CD4-positive, alpha-beta T cell (primary cell): Measurements from ENCODE around the gene SH3RF1. TPM values are rescaled to one million over a fixed set of nuclear protein-coding genes. Genes with fewer than 3 reads are reported as not detected.

Experiments
- ATAC-seq: fragments of 200-7000 bp; cut with Tn5 transposase; one replicate; pipeline ENCODE4 v1.10.0; 2022; ENCODE audit warnings: mild to moderate bottlenecking; ENCODE audit not compliant: poor library complexity
- CTCF ChIA-PET: fragments of 350-600 bp; sonication (Branson Sonifier 250); formaldehyde crosslinking; loops from one replicate; lab custom pipeline; 2021; ENCODE audit warnings: antibody characterized with exemption, inconsistent platforms; lab: Charles Lee
- POLR2A ChIA-PET: fragments of 350-600 bp; sonication (Branson Sonifier 250); formaldehyde crosslinking; loops from one replicate; lab custom pipeline; 2021; ENCODE audit warnings: antibody characterized with exemption, inconsistent platforms; lab: Charles Lee
- DNase-seq, 14 experiments: peaks; one replicate each; pipeline ENCODE4 v3.0.0-alpha.2; 2013 to 2020; ENCODE audit warnings: mixed read lengths in 2 of 14
- H3K27ac ChIP-seq, 2 donors: one replicate each; pipeline versions ENCODE4 v1.5.1 to v1.7.0; 2013; ENCODE audit warnings: low read length in 2 of 2, low read depth in 1 of 2, mild to moderate bottlenecking in 1 of 2
- H3K27me3 ChIP-seq, 2 experiments: 1 replicate in 1 of 2; 2 replicates in 1 of 2; pipeline versions ENCODE4 v1.6.1 to v1.7.0; 2013; ENCODE audit warnings: low read length in 2 of 2, control low read depth in 1 of 2, mild to moderate bottlenecking in 1 of 2, moderate library complexity in 1 of 2; ENCODE audit not compliant: insufficient read depth in 2 of 2, control insufficient read depth in 1 of 2
- H3K36me3 ChIP-seq: one replicate; pipeline ENCODE4 v1.6.1; 2013; ENCODE audit warnings: low read length, control low read depth; ENCODE audit not compliant: insufficient read depth
- H3K4me1 ChIP-seq: one replicate; pipeline ENCODE4 v1.6.1; 2013; ENCODE audit warnings: low read length, control low read depth; ENCODE audit not compliant: insufficient read depth
- H3K4me3 ChIP-seq: one replicate; pipeline ENCODE4 v1.5.1; 2013; ENCODE audit warnings: mild to moderate bottlenecking, low read length, moderate library complexity
- H3K9me3 ChIP-seq, 2 experiments: 1 replicate in 1 of 2; 2 replicates in 1 of 2; pipeline versions ENCODE4 v1.6.1 to v1.7.0; 2013; ENCODE audit warnings: low read length in 2 of 2, mild to moderate bottlenecking in 2 of 2, control low read depth in 1 of 2, moderate library complexity in 1 of 2; ENCODE audit not compliant: control insufficient read depth in 1 of 2, insufficient read depth in 1 of 2
- H3K27ac Mint-ChIP-seq: one replicate; pipeline ENCODE4 v1.8.0; 2020; ENCODE audit warnings: mixed read lengths
- H3K27me3 Mint-ChIP-seq: one replicate; pipeline ENCODE4 v1.8.0; 2021; ENCODE audit warnings: mixed read lengths
- H3K36me3 Mint-ChIP-seq: one replicate; pipeline ENCODE4 v1.8.0; 2021; ENCODE audit warnings: low read depth, mixed read lengths
- H3K4me1 Mint-ChIP-seq: one replicate; pipeline ENCODE4 v1.8.0; 2021; ENCODE audit warnings: low read depth, mixed read lengths
- H3K4me3 Mint-ChIP-seq: one replicate; pipeline ENCODE4 v1.8.0; 2020; ENCODE audit warnings: mild to moderate bottlenecking, mixed read lengths
- H3K9me3 Mint-ChIP-seq: one replicate; pipeline ENCODE4 v1.8.0; 2020; ENCODE audit warnings: mixed read lengths
- CTCF ChIP-seq: fragments of 200-600 bp; IDR thresholded peaks from one replicate; pipeline ENCODE4 v1.8.0; 2022; ENCODE audit warnings: antibody characterized with exemption, mild to moderate bottlenecking
- intact Hi-C, 2 experiments: fragments of 100-400 bp; cut with DNase I in 1 of 2; cut with micrococcal nuclease in 1 of 2; formaldehyde crosslinking; loops; one replicate each; pipeline versions ENCODE4 v1.15.1 to v1.9.0; 2023 to 2025; cut with DNase I, micrococcal nuclease
- total RNA-seq, 174 experiments: library from RNA in 2 of 174; stranded (reverse) in 2 of 174; gene quantifications; one replicate each; pipeline ENCODE4 v1.2.3 and lab custom pipeline; 2021 to 2026

SH3RF1 gene
- total RNA-seq, 2 experiments from 2014 or later: 0.25 TPM; not detected in 1

GRCh38 chr4:169254546-169254983 is 16.2 kb downstream of the SH3RF1 start:
- Histone ChIP-seq H3K4me3 (no peak overlapping the region), H3K27ac (no peak overlapping the region), H3K36me3 (no peaks in the 10 kb centered on the region), H3K4me1 (no peaks in the 10 kb centered on the region), H3K27me3 (peaks cover 0 to 3% of the 10 kb centered on the region in 2 experiments), H3K9me3 (no peaks in the 10 kb centered on the region)
- H3K4me3 Mint-ChIP-seq: no peak overlapping the region
- no peaks in the 10 kb centered on the region for H3K36me3 Mint-ChIP-seq
- ChIA-PET CTCF (no interaction called here), POLR2A (no interaction called here)
- DNase-seq: no peak
- no peak for ATAC-seq
- no peak for TF ChIP-seq CTCF
- intact Hi-C loops: no loop called here
- peaks cover 19% of the 10 kb centered on the region for H3K27me3 Mint-ChIP-seq
- H3K27ac Mint-ChIP-seq: no peak overlapping the region
- H3K4me1 Mint-ChIP-seq: no peaks in the 10 kb centered on the region
- no peaks in the 10 kb centered on the region for H3K9me3 Mint-ChIP-seq

GRCh38 chr4:169253904-169254303 is 16.9 kb downstream of the SH3RF1 start:
- intact Hi-C loops: no loop called here
- no peak for TF ChIP-seq CTCF
- ATAC-seq (no peak), DNase-seq (no peak)
- H3K27ac ChIP-seq: no peak overlapping the region
- no peaks in the 10 kb centered on the region for H3K4me1 ChIP-seq
- CTCF ChIA-PET: no interaction called here
- H3K4me3 ChIP-seq: no peak overlapping the region
- peaks cover 19% of the 10 kb centered on the region for H3K27me3 Mint-ChIP-seq
- POLR2A ChIA-PET: no interaction called here
- H3K4me1 Mint-ChIP-seq: no peaks in the 10 kb centered on the region
- H3K9me3 Mint-ChIP-seq: no peaks in the 10 kb centered on the region
- H3K4me3 Mint-ChIP-seq: no peak overlapping the region
- peaks cover 0 to 3% of the 10 kb centered on the region in 2 experiments for H3K27me3 ChIP-seq
- no peaks in the 10 kb centered on the region for H3K9me3 ChIP-seq
- H3K36me3 Mint-ChIP-seq: no peaks in the 10 kb centered on the region
- H3K27ac Mint-ChIP-seq: no peak overlapping the region
- H3K36me3 ChIP-seq: no peaks in the 10 kb centered on the region

GRCh38 chr4:169253113-169253671 is 17.6 kb downstream of the SH3RF1 start:
- H3K4me3 ChIP-seq: no peak overlapping the region
- no peaks in the 10 kb centered on the region for H3K36me3 ChIP-seq
- no peak overlapping the region for H3K27ac ChIP-seq
- ChIA-PET CTCF (no interaction called here), POLR2A (no interaction called here)
- Mint-ChIP-seq H3K27ac (no peak overlapping the region), H3K4me3 (no peak overlapping the region), H3K27me3 (peaks cover 17% of the 10 kb centered on the region), H3K9me3 (no peaks in the 10 kb centered on the region), H3K36me3 (no peaks in the 10 kb centered on the region), H3K4me1 (no peaks in the 10 kb centered on the region)
- no peaks in the 10 kb centered on the region for H3K9me3 ChIP-seq
- no peak for DNase-seq
- H3K27me3 ChIP-seq: peaks cover 0 to 3% of the 10 kb centered on the region in 2 experiments
- ATAC-seq: no peak
- intact Hi-C loops: no loop called here
- no peak for TF ChIP-seq CTCF
- no peaks in the 10 kb centered on the region for H3K4me1 ChIP-seq
